Mucosa of stomach (tissue), 1 donor: Measurements from ENCODE around the gene SLC35F2.

Experiments
- H3K27me3 ChIP-seq: one replicate; pipeline ENCODE4 v1.7.0; 2013; ENCODE audit warnings: mild to moderate bottlenecking, low read length; ENCODE audit not compliant: control insufficient read depth, insufficient read depth
- H3K36me3 ChIP-seq: one replicate; pipeline ENCODE4 v1.7.0; 2013; ENCODE audit warnings: low read length; ENCODE audit not compliant: control insufficient read depth, insufficient read depth
- H3K4me1 ChIP-seq: one replicate; pipeline ENCODE4 v1.7.0; 2013; ENCODE audit warnings: mild to moderate bottlenecking, low read length; ENCODE audit not compliant: control insufficient read depth, insufficient read depth
- H3K4me3 ChIP-seq: one replicate; pipeline ENCODE4 v1.7.0; 2013; ENCODE audit warnings: low read length
- H3K9ac ChIP-seq: one replicate; pipeline ENCODE4 v1.7.0; 2013; ENCODE audit warnings: mild to moderate bottlenecking, low read length, moderate library complexity
- H3K9me3 ChIP-seq: one replicate; pipeline ENCODE4 v1.7.0; 2013; ENCODE audit warnings: mild to moderate bottlenecking, low read length, moderate library complexity; ENCODE audit not compliant: control insufficient read depth
- donor health status: Pancreatic carcinoma.

SLC35F2 gene

GRCh38 chr11:107856981-107857517, 1.5 kb downstream of the SLC35F2 start:
- no peak overlapping the region for H3K9ac ChIP-seq
- no peak overlapping the region for H3K4me3 ChIP-seq

GRCh38 chr11:107856180-107856980, 2.2 kb downstream of the SLC35F2 start:
- H3K36me3 ChIP-seq: no peaks in the 10 kb centered on the region
- peaks cover 10% of the 10 kb centered on the region for H3K4me1 ChIP-seq
- H3K9me3 ChIP-seq: no peaks in the 10 kb centered on the region
- no peak overlapping the region for H3K9ac ChIP-seq
- no peaks in the 10 kb centered on the region for H3K27me3 ChIP-seq
- no peak overlapping the region for H3K4me3 ChIP-seq

More at GRCh38 chr11:107856981-107857517, 1.5 kb downstream of the SLC35F2 start:
- H3K9me3 ChIP-seq: no peaks in the 10 kb centered on the region
- H3K27me3 ChIP-seq: no peaks in the 10 kb centered on the region
- H3K36me3 ChIP-seq: no peaks in the 10 kb centered on the region
- H3K4me1 ChIP-seq: peaks cover 10% of the 10 kb centered on the region

- Histone ChIP-seq H3K9me3 (no peaks in the 10 kb centered on the region), H3K27me3 (no peaks in the 10 kb centered on the region), H3K4me3 (no peak overlapping the region), H3K9ac (no peak overlapping the region), H3K4me1 (peaks cover 4% of the 10 kb centered on the region), H3K36me3 (no peaks in the 10 kb centered on the region)
Observed at GRCh38 chr11:107853070-107853469, 5.5 kb downstream of the SLC35F2 start.

- Histone ChIP-seq H3K36me3 (no peaks in the 10 kb centered on the region), H3K9ac (no peak overlapping the region)
Observed at GRCh38 chr11:107851704-107852310, 6.8 kb downstream of the SLC35F2 start.

GRCh38 chr11:107849790-107850189, 8.8 kb downstream of the SLC35F2 start:
- H3K27me3 ChIP-seq: no peaks in the 10 kb centered on the region
- H3K4me1 ChIP-seq: no peaks in the 10 kb centered on the region
- no peaks in the 10 kb centered on the region for H3K36me3 ChIP-seq
- no peak overlapping the region for H3K4me3 ChIP-seq
- H3K9me3 ChIP-seq: no peaks in the 10 kb centered on the region
- H3K9ac ChIP-seq: no peak overlapping the region

More at GRCh38 chr11:107851704-107852310, 6.8 kb downstream of the SLC35F2 start:
- Histone ChIP-seq H3K4me1 (no peaks in the 10 kb centered on the region), H3K9me3 (no peaks in the 10 kb centered on the region), H3K4me3 (no peak overlapping the region), H3K27me3 (no peaks in the 10 kb centered on the region)

- Histone ChIP-seq H3K27me3 (no peaks in the 10 kb centered on the region), H3K9ac (no peak overlapping the region), H3K9me3 (no peaks in the 10 kb centered on the region), H3K4me3 (no peak overlapping the region), H3K36me3 (no peaks in the 10 kb centered on the region), H3K4me1 (no peaks in the 10 kb centered on the region)
Observed at GRCh38 chr11:107848345-107848744, 10.2 kb downstream of the SLC35F2 start.

- H3K4me1 ChIP-seq: no peaks in the 10 kb centered on the region
- no peak overlapping the region for H3K9ac ChIP-seq
- no peaks in the 10 kb centered on the region for H3K27me3 ChIP-seq
- H3K9me3 ChIP-seq: no peaks in the 10 kb centered on the region
- no peaks in the 10 kb centered on the region for H3K36me3 ChIP-seq
- H3K4me3 ChIP-seq: no peak overlapping the region
Observed at GRCh38 chr11:107847184-107847583, 11.4 kb downstream of the SLC35F2 start.

GRCh38 chr11:107844041-107844440, 14.5 kb downstream of the SLC35F2 start:
- Histone ChIP-seq H3K9ac (no peak overlapping the region), H3K36me3 (no peaks in the 10 kb centered on the region), H3K9me3 (no peaks in the 10 kb centered on the region), H3K27me3 (no peaks in the 10 kb centered on the region), H3K4me1 (peaks cover 15% of the 10 kb centered on the region), H3K4me3 (no peak overlapping the region)

GRCh38 chr11:107842412-107843100, 16.0 kb downstream of the SLC35F2 start:
- H3K27me3 ChIP-seq: no peaks in the 10 kb centered on the region
- H3K4me3 ChIP-seq: no peak overlapping the region
- peaks cover 15% of the 10 kb centered on the region for H3K4me1 ChIP-seq
- no peaks in the 10 kb centered on the region for H3K9me3 ChIP-seq
- no peaks in the 10 kb centered on the region for H3K36me3 ChIP-seq
- H3K9ac ChIP-seq: no peak overlapping the region

- no peak overlapping the region for H3K9ac ChIP-seq
- peaks cover 15% of the 10 kb centered on the region for H3K4me1 ChIP-seq
- no peak overlapping the region for H3K4me3 ChIP-seq
- no peaks in the 10 kb centered on the region for H3K27me3 ChIP-seq
- H3K9me3 ChIP-seq: no peaks in the 10 kb centered on the region
- no peaks in the 10 kb centered on the region for H3K36me3 ChIP-seq
Observed at GRCh38 chr11:107840129-107840484, 18.5 kb downstream of the SLC35F2 start.

- H3K9me3 ChIP-seq: no peaks in the 10 kb centered on the region
- no peaks in the 10 kb centered on the region for H3K27me3 ChIP-seq
- peaks cover 15% of the 10 kb centered on the region for H3K4me1 ChIP-seq
- no peak overlapping the region for H3K4me3 ChIP-seq
- no peak overlapping the region for H3K9ac ChIP-seq
- no peaks in the 10 kb centered on the region for H3K36me3 ChIP-seq
Observed at GRCh38 chr11:107836851-107837250, 21.7 kb downstream of the SLC35F2 start.

- H3K27me3 ChIP-seq: no peaks in the 10 kb centered on the region
- H3K36me3 ChIP-seq: no peaks in the 10 kb centered on the region
- peaks cover 10% of the 10 kb centered on the region for H3K4me1 ChIP-seq
- H3K4me3 ChIP-seq: no peak overlapping the region
- H3K9me3 ChIP-seq: no peaks in the 10 kb centered on the region
- H3K9ac ChIP-seq: no peak overlapping the region
Observed at GRCh38 chr11:107834995-107835394, 23.6 kb downstream of the SLC35F2 start.
